IgD-negative memory B cell (primary cell): ENCODE measurements around the gene STRAP. TPM values are rescaled to one million over a fixed set of nuclear protein-coding genes. Genes with fewer than 3 reads are reported as not detected.
A peak's percentile ranks its signal among the peaks of the same experiment; 100 is the strongest.

Source experiments
- H3K27ac Mint-ChIP-seq, 3 donors: one replicate each; pipeline ENCODE4 v1.8.0; 2020 to 2022; ENCODE audit warnings: mild to moderate bottlenecking in 3 of 3, mixed read lengths in 3 of 3, moderate library complexity in 1 of 3
- H3K27me3 Mint-ChIP-seq: one replicate; pipeline ENCODE4 v1.8.0; 2021; ENCODE audit warnings: mixed read lengths
- H3K36me3 Mint-ChIP-seq: one replicate; pipeline ENCODE4 v1.8.0; 2020; ENCODE audit warnings: mild to moderate bottlenecking, mixed read lengths
- H3K4me1 Mint-ChIP-seq, 3 donors: one replicate each; pipeline ENCODE4 v1.8.0; 2020 to 2022; ENCODE audit warnings: mixed read lengths in 3 of 3, mild to moderate bottlenecking in 1 of 3
- H3K4me3 Mint-ChIP-seq, 4 donors: one replicate each; pipeline ENCODE4 v1.8.0; 2020 to 2022; ENCODE audit warnings: mild to moderate bottlenecking in 4 of 4, mixed read lengths in 4 of 4, moderate library complexity in 3 of 4
- H3K9me3 Mint-ChIP-seq, 3 donors: one replicate each; pipeline ENCODE4 v1.8.0; 2020 to 2021; ENCODE audit warnings: mixed read lengths in 3 of 3, mild to moderate bottlenecking in 1 of 3
- polyA plus RNA-seq: library from polyadenylated mRNA; unstranded; fragments of 300-500 nt; fragmentation: Illumina TruSeq; gene quantifications from one replicate; pipeline ENCODE4 v1.2.3, GENCODE V29; 2021

The STRAP gene, protein sequence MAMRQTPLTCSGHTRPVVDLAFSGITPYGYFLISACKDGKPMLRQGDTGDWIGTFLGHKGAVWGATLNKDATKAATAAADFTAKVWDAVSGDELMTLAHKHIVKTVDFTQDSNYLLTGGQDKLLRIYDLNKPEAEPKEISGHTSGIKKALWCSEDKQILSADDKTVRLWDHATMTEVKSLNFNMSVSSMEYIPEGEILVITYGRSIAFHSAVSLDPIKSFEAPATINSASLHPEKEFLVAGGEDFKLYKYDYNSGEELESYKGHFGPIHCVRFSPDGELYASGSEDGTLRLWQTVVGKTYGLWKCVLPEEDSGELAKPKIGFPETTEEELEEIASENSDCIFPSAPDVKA
- 95.2 TPM for polyA plus RNA-seq

DNA sequence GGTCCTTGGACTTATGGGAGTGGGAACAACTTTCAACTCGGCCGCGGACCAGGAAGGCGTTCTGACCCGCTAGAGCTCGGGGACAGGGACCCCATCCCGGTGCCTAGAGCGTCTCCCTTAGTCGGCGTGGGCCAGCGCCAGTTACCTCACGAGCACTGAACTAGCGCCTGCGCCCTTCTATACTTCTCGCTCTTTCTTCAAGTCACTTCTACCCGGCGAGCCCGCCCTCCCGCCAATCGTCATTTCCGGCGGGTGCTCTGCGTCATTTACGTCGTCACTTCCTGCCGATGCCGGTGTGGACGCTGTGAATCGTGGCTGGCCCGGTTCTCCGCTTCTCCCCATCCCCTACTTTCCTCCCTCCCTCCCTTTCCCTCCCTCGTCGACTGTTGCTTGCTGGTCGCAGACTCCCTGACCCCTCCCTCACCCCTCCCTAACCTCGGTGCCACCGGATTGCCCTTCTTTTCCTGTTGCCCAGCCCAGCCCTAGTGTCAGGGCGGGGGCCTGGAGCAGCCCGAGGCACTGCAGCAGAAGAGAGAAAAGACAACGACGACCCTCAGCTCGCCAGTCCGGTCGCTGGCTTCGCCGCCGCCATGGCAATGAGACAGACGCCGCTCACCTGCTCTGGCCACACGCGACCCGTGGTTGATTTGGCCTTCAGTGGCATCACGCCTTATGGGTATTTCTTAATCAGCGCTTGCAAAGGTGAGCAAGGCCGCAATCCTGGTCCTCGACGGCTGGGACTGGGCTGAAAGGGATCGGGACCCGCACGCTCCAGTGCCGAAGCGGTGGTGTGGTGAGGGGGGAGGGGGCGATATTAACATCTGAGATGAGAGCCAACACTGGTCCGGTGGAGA is at the start of gene STRAP:
TSS of gene STRAP (plus strand) at position 270 of the 854 bp plus-strand sequence. CDS start at position 591, 321 bp downstream.
- H3K27me3 Mint-ChIP-seq, result no peaks in the 10 kb centered on the region
- peaks cover 5% of the 10 kb centered on the region for H3K36me3 Mint-ChIP-seq
- peak within 1 kb of the TSS; percentile 96 to 100 (median 98) for H3K4me3 Mint-ChIP-seq
- peak within 1 kb of the TSS; percentile 97 to 99 (median 99) for H3K27ac Mint-ChIP-seq
- no peaks in the 10 kb centered on the region for H3K9me3 Mint-ChIP-seq
- H3K4me1 Mint-ChIP-seq, result peaks cover 14 to 43% (median 29%) of the 10 kb centered on the region in 3 donors

DNA sequence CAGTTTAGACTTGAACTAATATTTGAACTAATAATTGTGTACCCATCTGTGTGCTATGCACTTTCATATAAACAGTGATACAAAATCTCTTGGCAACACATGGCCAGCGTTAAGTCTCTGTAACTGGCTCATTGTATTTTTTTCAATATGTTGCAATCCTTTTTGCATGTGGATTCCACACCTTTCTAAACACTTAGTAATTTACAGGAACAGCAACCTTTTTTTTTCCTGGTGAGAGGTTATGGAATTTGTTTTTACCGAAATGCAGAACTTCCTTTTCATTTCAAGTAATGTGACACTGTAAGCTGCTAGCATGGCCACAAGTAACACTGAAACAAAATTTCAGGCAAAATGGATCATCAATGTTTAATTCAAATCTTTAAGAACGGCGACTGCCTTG is 47.6 kb upstream of the STRAP start:
- Mint-ChIP-seq H3K36me3 (no peaks in the 10 kb centered on the region), H3K4me1 (no peaks in the 10 kb centered on the region), H3K4me3 (no peak overlapping the region), H3K9me3 (no peaks in the 10 kb centered on the region), H3K27me3 (no peaks in the 10 kb centered on the region), H3K27ac (no peak overlapping the region)

DNA sequence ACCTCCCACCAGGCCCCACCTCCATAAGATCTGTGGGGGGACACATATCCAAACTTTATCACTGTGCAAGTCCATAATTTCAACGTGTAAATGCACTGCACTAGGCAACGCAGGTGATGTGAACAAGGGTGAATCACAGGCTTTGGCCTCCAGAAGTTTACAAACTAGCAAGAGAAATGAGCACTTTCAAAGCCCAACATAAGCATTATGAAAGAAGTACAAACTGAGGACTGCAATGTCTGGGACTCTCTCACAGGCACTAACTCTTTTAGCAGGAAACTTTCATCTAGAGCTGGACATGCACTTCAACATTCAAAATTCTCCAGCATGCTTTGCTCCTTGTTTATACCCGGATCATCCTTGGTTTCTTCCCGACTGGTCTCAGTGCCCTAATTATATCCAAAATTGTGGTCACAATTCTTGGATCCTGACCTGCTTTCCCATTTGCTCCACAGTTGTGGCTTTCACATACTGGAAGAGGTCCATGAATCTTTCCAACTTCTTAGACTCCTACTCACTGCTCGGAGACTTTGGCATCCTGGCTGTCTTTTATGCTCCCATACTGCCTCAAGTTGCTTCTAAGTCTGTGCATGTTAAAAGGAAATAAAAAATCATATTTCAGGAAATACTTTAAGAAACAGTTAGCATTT is 44.9 kb upstream of the STRAP start:
- no peak overlapping the region for H3K27ac Mint-ChIP-seq
- H3K4me3 Mint-ChIP-seq, result no peak overlapping the region
- H3K4me1 Mint-ChIP-seq, result no peaks in the 10 kb centered on the region
- H3K36me3 Mint-ChIP-seq, result no peaks in the 10 kb centered on the region
- H3K27me3 Mint-ChIP-seq, result no peaks in the 10 kb centered on the region
- H3K9me3 Mint-ChIP-seq, result no peaks in the 10 kb centered on the region

DNA sequence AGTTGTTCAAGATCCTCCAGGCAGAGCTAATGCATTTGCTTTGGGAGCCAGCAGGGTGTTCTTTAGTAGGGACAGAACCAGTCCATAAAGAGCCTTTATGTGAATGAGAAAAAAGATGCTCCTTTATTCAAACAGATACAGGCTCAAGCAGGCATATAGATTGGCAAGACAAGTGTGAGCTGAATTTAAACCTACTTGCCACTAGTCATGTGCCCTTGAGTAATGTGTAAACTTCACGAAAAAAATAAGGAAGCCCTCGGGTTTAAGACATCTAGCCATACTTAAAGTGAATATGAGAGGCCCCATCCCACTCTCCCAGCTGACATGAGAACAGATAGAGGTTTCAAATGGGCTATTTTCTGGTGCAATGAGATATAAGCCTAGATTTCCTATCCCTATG is 43.1 kb upstream of the STRAP start:
- H3K4me1 Mint-ChIP-seq, result no peaks in the 10 kb centered on the region
- no peaks in the 10 kb centered on the region for H3K27me3 Mint-ChIP-seq
- no peak overlapping the region for H3K27ac Mint-ChIP-seq
- H3K36me3 Mint-ChIP-seq, result no peaks in the 10 kb centered on the region
- no peak overlapping the region for H3K4me3 Mint-ChIP-seq
- no peaks in the 10 kb centered on the region for H3K9me3 Mint-ChIP-seq

DNA sequence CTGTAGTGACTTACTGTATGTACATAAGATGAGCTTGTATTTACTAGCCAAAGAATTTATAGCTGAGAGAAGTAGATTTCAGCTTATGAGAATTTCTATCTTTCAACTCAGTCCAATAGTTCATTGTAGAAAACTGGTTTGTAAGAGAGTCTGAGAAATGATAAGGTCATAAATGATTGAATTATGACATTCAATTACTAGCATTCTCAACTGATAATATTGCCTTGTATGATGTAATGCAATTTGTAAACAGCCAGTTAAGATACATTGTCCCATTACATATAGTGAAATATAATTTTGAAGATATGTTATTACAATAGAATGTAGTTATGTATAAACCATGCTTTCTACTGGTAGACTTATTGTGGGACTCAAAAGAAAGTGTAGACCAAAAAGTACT is 42.5 kb upstream of the STRAP start:
- Mint-ChIP-seq H3K4me3 (no peak overlapping the region), H3K27ac (no peak overlapping the region), H3K27me3 (no peaks in the 10 kb centered on the region), H3K36me3 (peaks cover under 1% of the 10 kb centered on the region), H3K9me3 (no peaks in the 10 kb centered on the region), H3K4me1 (no peaks in the 10 kb centered on the region)

DNA sequence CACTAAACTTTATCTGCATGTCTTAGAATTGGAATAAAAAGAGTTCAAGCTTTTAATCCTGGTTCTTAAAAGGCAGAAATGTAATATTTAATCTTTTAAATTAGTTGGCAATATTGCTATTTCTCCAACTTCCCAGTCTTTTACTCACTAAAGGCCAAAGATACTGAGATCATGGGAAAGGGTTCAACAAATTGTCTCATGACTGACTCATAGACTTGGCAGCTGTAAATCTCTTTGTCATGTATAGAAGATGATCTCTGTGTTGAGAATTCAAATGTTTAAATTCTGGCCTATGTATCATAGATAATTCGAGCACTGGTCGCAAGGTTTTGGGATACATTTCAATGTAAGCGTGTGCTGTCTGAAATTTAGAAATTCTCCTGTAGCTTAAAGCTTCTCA is 40.1 kb upstream of the STRAP start:
- no peak overlapping the region for H3K4me3 Mint-ChIP-seq
- H3K27ac Mint-ChIP-seq, result no peak overlapping the region

DNA sequence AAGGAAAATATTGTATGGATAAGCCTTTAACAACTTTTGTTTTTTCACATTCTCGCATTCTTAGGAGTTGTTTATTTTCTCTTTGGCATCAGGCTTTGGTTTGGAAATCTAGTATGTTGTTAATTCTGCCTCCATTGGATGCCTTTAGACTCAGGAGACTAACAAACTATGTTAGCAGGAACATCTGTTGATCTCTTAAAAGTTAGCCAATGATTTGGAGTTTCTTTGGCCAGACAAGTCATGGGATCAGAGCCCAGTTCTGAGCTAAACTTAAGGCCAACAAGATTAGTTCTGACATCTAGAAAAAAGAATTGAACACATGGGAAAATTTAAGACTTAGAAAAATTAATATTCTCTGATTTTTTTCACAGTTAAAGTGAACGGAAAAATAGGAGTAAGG is 35.3 kb upstream of the STRAP start:
- H3K27me3 Mint-ChIP-seq, result no peaks in the 10 kb centered on the region
- peaks cover 2% of the 10 kb centered on the region for H3K36me3 Mint-ChIP-seq
- no peak overlapping the region for H3K4me3 Mint-ChIP-seq
- H3K9me3 Mint-ChIP-seq, result no peaks in the 10 kb centered on the region
- no peaks in the 10 kb centered on the region for H3K4me1 Mint-ChIP-seq
- H3K27ac Mint-ChIP-seq, result no peak overlapping the region

More for the DNA sequence above, 40.1 kb upstream of the STRAP start:
- no peaks in the 10 kb centered on the region for H3K9me3 Mint-ChIP-seq
- H3K4me1 Mint-ChIP-seq, result no peaks in the 10 kb centered on the region
- peaks cover 2% of the 10 kb centered on the region for H3K36me3 Mint-ChIP-seq
- H3K27me3 Mint-ChIP-seq, result no peaks in the 10 kb centered on the region

DNA sequence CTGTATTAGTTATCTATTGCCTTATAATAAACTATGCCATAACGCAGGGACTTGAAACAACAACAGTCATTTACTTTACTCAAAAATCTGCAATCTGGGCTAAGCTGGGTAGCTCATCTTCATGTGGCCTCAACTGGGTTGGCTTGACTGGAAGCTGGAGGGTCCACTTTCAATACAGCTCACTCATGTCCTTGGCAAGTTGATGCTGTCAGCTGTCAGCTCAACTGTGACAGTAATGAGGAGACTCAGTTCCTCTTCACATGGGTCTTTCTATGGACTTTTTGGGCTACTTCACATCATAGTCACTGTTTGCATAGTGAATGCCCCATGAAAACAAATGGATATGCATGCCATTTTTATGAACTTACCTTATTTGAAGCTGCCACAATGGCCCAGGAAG is 33.6 kb upstream of the STRAP start:
- Mint-ChIP-seq H3K4me1 (no peaks in the 10 kb centered on the region), H3K4me3 (no peak overlapping the region), H3K9me3 (no peaks in the 10 kb centered on the region), H3K36me3 (peaks cover 2% of the 10 kb centered on the region), H3K27me3 (no peaks in the 10 kb centered on the region), H3K27ac (peak overlapping the region in 1 of 3 donors; percentile 5)

DNA sequence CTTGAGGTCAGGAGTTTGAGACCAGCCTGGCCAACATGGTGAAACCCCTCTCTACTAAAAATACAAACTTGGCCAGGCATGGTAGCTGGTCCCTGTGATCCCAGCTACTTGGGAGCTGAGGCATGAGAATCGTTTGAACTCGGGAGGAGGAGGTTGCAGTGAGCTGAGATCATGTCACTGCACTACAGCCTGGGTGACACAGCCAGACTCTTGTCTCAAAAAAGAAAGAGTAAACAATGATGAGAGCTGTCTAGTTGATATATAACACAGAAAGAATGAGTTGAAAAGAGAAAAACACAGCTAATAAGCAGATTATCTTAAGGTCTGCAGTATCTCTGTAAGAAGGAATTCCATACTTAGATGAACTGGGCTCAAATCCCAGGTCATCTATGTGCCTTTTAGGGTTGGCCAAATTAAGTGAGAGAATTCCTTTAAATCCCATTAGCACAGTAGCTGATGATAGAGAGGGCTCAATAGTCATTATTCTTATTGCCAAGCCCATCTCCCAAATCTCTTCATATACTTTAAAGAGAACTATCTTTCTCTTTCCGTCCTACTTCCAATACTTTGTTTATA is 31.1 kb upstream of the STRAP start:
- Mint-ChIP-seq H3K27ac (no peak overlapping the region), H3K9me3 (no peaks in the 10 kb centered on the region), H3K36me3 (no peaks in the 10 kb centered on the region), H3K4me1 (no peaks in the 10 kb centered on the region), H3K27me3 (peaks cover 1% of the 10 kb centered on the region), H3K4me3 (no peak overlapping the region)

DNA sequence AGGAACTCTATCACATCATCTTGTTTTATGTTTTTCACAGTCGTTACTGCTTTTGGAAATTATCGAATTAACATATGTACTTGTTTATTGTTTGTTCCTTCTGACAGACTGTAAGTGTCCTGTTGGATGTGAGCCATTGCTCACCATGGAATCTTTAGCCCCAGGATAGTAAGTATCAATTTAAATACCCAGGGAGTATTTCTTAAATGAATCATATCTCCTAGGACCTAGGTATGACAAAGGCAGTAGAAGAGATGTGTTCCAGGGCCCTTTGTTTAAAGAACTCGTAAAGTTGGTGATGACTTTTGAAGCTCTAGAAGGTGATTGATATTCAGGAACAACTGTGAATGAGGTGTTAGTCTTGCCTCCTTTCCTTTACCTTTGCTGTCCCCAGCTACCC is 30.3 kb upstream of the STRAP start:
- Mint-ChIP-seq H3K9me3 (no peaks in the 10 kb centered on the region), H3K36me3 (no peaks in the 10 kb centered on the region), H3K4me1 (no peaks in the 10 kb centered on the region), H3K27ac (no peak overlapping the region), H3K27me3 (peaks cover 1% of the 10 kb centered on the region), H3K4me3 (no peak overlapping the region)

DNA sequence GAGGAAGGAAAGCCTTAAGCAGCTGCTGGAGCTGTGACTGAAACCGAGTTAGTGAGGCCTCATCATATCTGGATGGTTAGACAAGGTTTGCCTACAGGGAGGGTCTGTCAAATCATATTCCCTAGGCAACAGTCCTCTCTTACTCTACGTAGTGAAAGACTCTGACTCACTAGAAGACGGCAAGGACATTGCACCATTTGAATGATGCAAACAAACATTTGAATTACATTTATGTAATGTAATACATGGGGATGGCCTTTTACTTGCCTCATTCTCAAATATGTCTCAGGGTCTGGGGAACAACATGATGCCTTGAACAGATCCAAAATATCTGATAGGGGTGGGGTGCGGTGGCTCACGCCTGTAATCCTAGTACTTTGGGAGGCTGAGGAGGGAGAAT is 29.8 kb upstream of the STRAP start:
- Mint-ChIP-seq H3K4me1 (no peaks in the 10 kb centered on the region), H3K9me3 (no peaks in the 10 kb centered on the region), H3K27ac (no peak overlapping the region), H3K36me3 (no peaks in the 10 kb centered on the region), H3K27me3 (peaks cover 1% of the 10 kb centered on the region), H3K4me3 (no peak overlapping the region)

DNA sequence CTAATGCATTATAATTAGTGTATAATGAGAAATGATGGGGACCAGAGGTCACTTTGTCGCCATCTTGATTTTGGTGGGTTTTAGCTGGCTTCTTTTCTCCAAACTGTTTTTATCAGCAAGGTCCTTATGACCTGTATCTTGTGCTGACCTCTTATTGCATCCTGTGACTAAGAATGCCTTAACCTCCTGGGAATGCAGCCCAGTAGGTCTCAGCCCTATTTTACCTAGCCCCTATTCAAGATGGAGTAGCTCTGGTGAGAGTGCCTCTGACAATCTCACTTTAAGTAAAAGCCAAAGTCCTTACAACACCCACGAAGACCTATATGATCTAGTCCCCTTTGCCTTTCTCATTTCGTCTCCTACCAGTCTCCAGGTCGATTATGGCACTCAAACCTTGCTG is 28.3 kb upstream of the STRAP start:
- Mint-ChIP-seq H3K27me3 (peaks cover 1% of the 10 kb centered on the region), H3K36me3 (no peaks in the 10 kb centered on the region), H3K27ac (no peak overlapping the region), H3K4me3 (no peak overlapping the region), H3K9me3 (no peaks in the 10 kb centered on the region), H3K4me1 (no peaks in the 10 kb centered on the region)

DNA sequence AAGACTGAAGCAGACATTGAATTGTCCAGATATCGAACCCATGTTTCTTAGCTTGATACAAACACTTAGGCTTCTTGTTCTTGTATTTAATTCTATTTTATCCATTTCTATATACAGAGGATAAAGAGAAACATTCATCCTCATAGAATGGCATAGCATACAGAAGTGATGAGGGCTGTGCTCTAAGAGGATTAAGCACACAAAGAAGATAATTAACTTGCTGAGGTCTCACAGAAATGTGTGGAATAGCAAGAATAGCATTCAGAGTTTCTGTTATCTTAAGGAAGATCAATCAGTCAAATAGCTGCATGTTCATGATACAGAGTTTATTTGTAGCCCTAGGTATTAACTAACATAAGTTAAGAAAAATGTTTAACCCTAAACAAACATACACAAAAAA is 27.3 kb upstream of the STRAP start:
- H3K4me3 Mint-ChIP-seq, result no peak overlapping the region
- no peak overlapping the region for H3K27ac Mint-ChIP-seq
- no peaks in the 10 kb centered on the region for H3K9me3 Mint-ChIP-seq
- no peaks in the 10 kb centered on the region for H3K36me3 Mint-ChIP-seq
- no peaks in the 10 kb centered on the region for H3K4me1 Mint-ChIP-seq
- peaks cover 1% of the 10 kb centered on the region for H3K27me3 Mint-ChIP-seq

DNA sequence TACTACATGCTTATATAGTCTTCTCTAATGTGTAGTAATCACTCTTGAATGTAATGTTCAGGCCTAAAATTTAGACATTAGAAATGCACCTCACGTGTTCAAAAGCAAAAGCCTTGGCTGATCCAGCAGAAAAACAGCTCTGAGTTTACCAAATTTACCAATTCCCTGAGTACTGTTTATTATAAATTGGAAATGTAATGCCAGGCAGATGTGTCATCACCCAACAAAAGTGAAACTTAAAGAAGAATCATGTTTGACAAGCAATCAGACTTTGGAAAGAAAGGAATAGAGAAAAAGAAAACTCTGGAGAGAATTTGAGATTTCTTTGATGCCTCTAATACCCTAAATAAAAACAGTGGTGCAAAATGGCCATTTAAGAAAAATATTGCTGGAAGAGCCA is 26.5 kb upstream of the STRAP start:
- Mint-ChIP-seq H3K27ac (no peak overlapping the region), H3K27me3 (peaks cover 1% of the 10 kb centered on the region), H3K36me3 (no peaks in the 10 kb centered on the region), H3K9me3 (no peaks in the 10 kb centered on the region), H3K4me3 (no peak overlapping the region), H3K4me1 (no peaks in the 10 kb centered on the region)
